H9 (cell line): Measurements from ENCODE around the gene SAG. TPM values are rescaled to one million over a fixed set of nuclear protein-coding genes. Genes with fewer than 3 reads are reported as not detected.

Experiments
- DNase-seq: peaks from one replicate; pipeline ENCODE4 v3.0.0-alpha.2; 2017
- H2AFZ ChIP-seq: one replicate; pipeline ENCODE4 v1.6.1; 2013; ENCODE audit warnings: mild to moderate bottlenecking, low read length, control low read depth, moderate library complexity
- H2AK5ac ChIP-seq: 2 replicates; pipeline ENCODE4 v1.6.1; 2013; ENCODE audit warnings: low read length, control low read depth, mixed read lengths; ENCODE audit not compliant: insufficient read length
- H2BK120ac ChIP-seq: one replicate; pipeline ENCODE4 v1.6.1; 2013; ENCODE audit warnings: low read depth, mild to moderate bottlenecking, low read length, control low read depth, inconsistent platforms; ENCODE audit not compliant: poor library complexity, severe bottlenecking
- H2BK12ac ChIP-seq: 2 replicates; pipeline ENCODE4 v1.6.1; 2013; ENCODE audit warnings: low read length, control low read depth, mixed read lengths, low read depth; ENCODE audit not compliant: insufficient read length
- H2BK15ac ChIP-seq: 2 replicates; pipeline ENCODE4 v1.6.1; 2013; ENCODE audit warnings: low read depth, low read length, control low read depth
- H2BK20ac ChIP-seq: one replicate; pipeline ENCODE4 v1.6.1; 2013; ENCODE audit warnings: low read depth, mild to moderate bottlenecking, low read length, control low read depth, inconsistent platforms; ENCODE audit not compliant: poor library complexity, severe bottlenecking
- H2BK5ac ChIP-seq: 2 replicates; pipeline ENCODE4 v1.6.1; 2013; ENCODE audit warnings: low read length, control low read depth, mixed read lengths; ENCODE audit not compliant: insufficient read length
- H3K14ac ChIP-seq: 2 replicates; pipeline ENCODE4 v1.6.1; 2013; ENCODE audit warnings: low read length, control low read depth; ENCODE audit not compliant: insufficient read depth
- H3K18ac ChIP-seq: 2 replicates; pipeline ENCODE4 v1.6.1; 2013; ENCODE audit warnings: low read depth, mild to moderate bottlenecking, mixed read lengths, low read length, control low read depth; ENCODE audit not compliant: insufficient read length
- H3K23ac ChIP-seq: 2 replicates; pipeline ENCODE4 v1.6.1; 2013; ENCODE audit warnings: low read length, control low read depth, mixed read lengths, low read depth; ENCODE audit not compliant: insufficient read length
- H3K23me2 ChIP-seq: 2 replicates; pipeline ENCODE4 v1.6.1; 2013; ENCODE audit warnings: low read depth, mild to moderate bottlenecking, mixed read lengths, low read length, control low read depth; ENCODE audit not compliant: insufficient read length, poor library complexity, severe bottlenecking
- H3K27ac ChIP-seq: 2 replicates; pipeline ENCODE4 v1.5.1; 2013; ENCODE audit warnings: low read length, control low read depth, mixed read lengths, low read depth; ENCODE audit not compliant: insufficient read length
- H3K27me3 ChIP-seq: 2 replicates; pipeline ENCODE4 v1.6.1; 2013; ENCODE audit warnings: low read length, control low read depth, inconsistent platforms; ENCODE audit not compliant: insufficient read depth
- H3K4ac ChIP-seq: 2 replicates; pipeline ENCODE4 v1.6.1; 2013; ENCODE audit warnings: low read depth, mild to moderate bottlenecking, control low read depth, inconsistent platforms, low read length, moderate library complexity
- H3K4me1 ChIP-seq: 2 replicates; pipeline ENCODE4 v1.6.1; 2013; ENCODE audit warnings: low read length, control low read depth, inconsistent platforms; ENCODE audit not compliant: insufficient read depth
- H3K4me2 ChIP-seq: 2 replicates; pipeline ENCODE4 v1.6.1; 2013; ENCODE audit warnings: low read length, control low read depth, mixed read lengths; ENCODE audit not compliant: insufficient read length, insufficient read depth
- H3K56ac ChIP-seq: 2 replicates; pipeline ENCODE4 v1.6.1; 2013; ENCODE audit warnings: low read depth, mild to moderate bottlenecking, mixed read lengths, low read length, control low read depth; ENCODE audit not compliant: insufficient read length
- H3K79me1 ChIP-seq: 2 replicates; pipeline ENCODE4 v1.6.1; 2013; ENCODE audit warnings: low read depth, mild to moderate bottlenecking, moderate library complexity, low read length, control low read depth, inconsistent platforms; ENCODE audit not compliant: insufficient read depth, poor library complexity, severe bottlenecking
- H3K79me2 ChIP-seq: 2 replicates; pipeline ENCODE4 v1.6.1; 2013; ENCODE audit warnings: low read length, control low read depth, inconsistent platforms; ENCODE audit not compliant: insufficient read depth
- H3K9ac ChIP-seq: 2 replicates; pipeline ENCODE4 v1.6.1; 2013; ENCODE audit warnings: low read length, control low read depth, mixed read lengths; ENCODE audit not compliant: insufficient read length; ENCODE audit errors: extremely low read depth
- H3K9me3 ChIP-seq: one replicate; pipeline ENCODE4 v1.6.1; 2013; ENCODE audit warnings: low read depth, low read length, inconsistent platforms; ENCODE audit not compliant: control insufficient read depth
- H3T11ph ChIP-seq: one replicate; pipeline ENCODE4 v1.6.1; 2013; ENCODE audit warnings: mild to moderate bottlenecking, low read length, control low read depth, inconsistent platforms
- H4K20me1 ChIP-seq: one replicate; pipeline ENCODE4 v1.6.1; 2013; ENCODE audit not compliant: control insufficient read depth, insufficient read length, insufficient read depth
- H4K5ac ChIP-seq: 2 replicates; pipeline ENCODE4 v1.6.1; 2013; ENCODE audit warnings: low read depth, mild to moderate bottlenecking, mixed read lengths, low read length, control low read depth; ENCODE audit not compliant: insufficient read length
- H4K8ac ChIP-seq: replicated peaks from 2 replicates; pipeline ENCODE4 v1.6.1; 2013; ENCODE audit warnings: low read length, control low read depth, mixed read lengths, low read depth; ENCODE audit not compliant: insufficient read length
- H4K91ac ChIP-seq: 2 replicates; pipeline ENCODE4 v1.6.1; 2013; ENCODE audit warnings: low read depth, mild to moderate bottlenecking, moderate library complexity, mixed read lengths, low read length, control low read depth; ENCODE audit not compliant: insufficient read length
- H3K27ac Mint-ChIP-seq, 3 experiments: 2 replicates in 2 of 3; 3 replicates in 1 of 3; pipeline ENCODE4 v1.8.0; 2020 to 2021; ENCODE audit warnings: mixed read lengths in 3 of 3, mild to moderate bottlenecking in 1 of 3, moderate library complexity in 1 of 3
- H3K27me3 Mint-ChIP-seq: 2 replicates; pipeline ENCODE4 v1.8.0; 2021; ENCODE audit warnings: low read depth, mild to moderate bottlenecking, moderate library complexity, mixed read lengths
- H3K36me3 Mint-ChIP-seq, 3 experiments: 2 replicates in 2 of 3; 3 replicates in 1 of 3; pipeline ENCODE4 v1.8.0; 2020 to 2021; ENCODE audit warnings: low read depth in 3 of 3, mixed read lengths in 3 of 3; ENCODE audit not compliant: insufficient read depth in 1 of 3
- H3K4me1 Mint-ChIP-seq, 2 experiments: 2 replicates each; pipeline ENCODE4 v1.8.0; 2020; ENCODE audit warnings: mixed read lengths in 2 of 2
- H3K4me3 Mint-ChIP-seq, 2 experiments: 2 replicates in 1 of 2; 3 replicates in 1 of 2; pipeline ENCODE4 v1.8.0; 2020 to 2021; ENCODE audit warnings: mild to moderate bottlenecking in 2 of 2, mixed read lengths in 2 of 2, moderate library complexity in 1 of 2
- H3K9me3 Mint-ChIP-seq, 2 experiments: 2 replicates in 1 of 2; 3 replicates in 1 of 2; pipeline ENCODE4 v1.8.0; 2020; ENCODE audit warnings: mild to moderate bottlenecking in 2 of 2, mixed read lengths in 2 of 2, moderate library complexity in 1 of 2
- WGBS: extraction: QIAGEN DNeasy Blood & Tissue Kit; methylation state at CpG from one replicate; pipeline ENCODE4 v1.1.7; 2013; ENCODE audit warnings: missing lambda C conversion rate, low lambda C conversion rate, mixed read lengths; ENCODE audit not compliant: insufficient read length; ENCODE audit errors: extremely low coverage; 5-methylcytosine and 5-hydroxymethylcytosine counted together
- total RNA-seq: library from RNA; stranded (reverse); gene quantifications from 2 replicates; pipeline ENCODE4 v1.2.1, GENCODE V29; 2021
- TF ChIP-seq, protein P1 (sequence below): fragments of 200-600 bp; sonication (generic); conservative IDR thresholded peaks from 3 replicates; pipeline ENCODE4 v1.8.0; 2021; ENCODE audit warnings: antibody characterized with exemption, mild to moderate bottlenecking

SAG gene
- total RNA-seq, 1 experiment from 2014 or later, result not detected

DNA sequence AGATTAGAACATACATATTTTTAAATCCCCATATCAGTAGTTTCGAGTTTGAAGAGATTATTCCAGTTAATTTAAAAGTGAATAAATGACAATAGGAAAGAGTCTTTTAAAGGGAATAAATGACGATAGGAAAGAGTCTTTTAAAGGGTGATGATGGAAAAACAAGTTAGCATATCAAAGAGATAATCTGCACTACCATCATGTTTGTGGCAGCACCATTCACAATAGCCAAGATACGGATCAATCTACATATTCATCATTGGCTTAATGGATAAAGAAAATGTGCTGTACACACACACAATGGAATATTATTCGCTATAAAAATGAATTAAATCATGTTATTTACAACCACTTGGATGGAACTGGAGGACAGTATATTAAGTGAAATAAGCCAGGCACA is 41.1 kb upstream of the SAG start:
- Histone ChIP-seq H3K79me1 (no peaks in the 10 kb centered on the region), H3K27me3 (no peaks in the 10 kb centered on the region), H3K9ac (no peak overlapping the region), H2BK120ac (no peak overlapping the region), H4K5ac (no peak overlapping the region), H2BK15ac (no peak overlapping the region), H3K23me2 (no peaks in the 10 kb centered on the region), H3K14ac (no peak overlapping the region), H3K4ac (no peak overlapping the region), H4K91ac (no peak overlapping the region), H4K8ac (no peak overlapping the region), H2AFZ (no peak overlapping the region), H3K9me3 (no peaks in the 10 kb centered on the region), H2BK12ac (no peak overlapping the region), H2AK5ac (no peak overlapping the region), H3K27ac (no peak overlapping the region), H3K4me1 (no peaks in the 10 kb centered on the region), H2BK20ac (no peak overlapping the region), H3K23ac (no peak overlapping the region), H4K20me1 (no peaks in the 10 kb centered on the region), H3K56ac (no peak overlapping the region), H3K4me2 (no peak overlapping the region), H2BK5ac (no peak overlapping the region), H3K79me2 (no peaks in the 10 kb centered on the region; the same call in 1 of the 2 replicates), H3T11ph (no peak overlapping the region), H3K18ac (no peak overlapping the region)
- H3K9me3 Mint-ChIP-seq, result no peaks in the 10 kb centered on the region
- DNase-seq, result no peak
- peak overlapping the region in 1 of 3 experiments; percentile 19; a peak in 1 of 7 replicates for H3K27ac Mint-ChIP-seq
- no peaks in the 10 kb centered on the region; a peak in 1 of 4 replicates for H3K4me1 Mint-ChIP-seq
- H3K27me3 Mint-ChIP-seq, result no peaks in the 10 kb centered on the region
- TF ChIP-seq, protein P1, sequence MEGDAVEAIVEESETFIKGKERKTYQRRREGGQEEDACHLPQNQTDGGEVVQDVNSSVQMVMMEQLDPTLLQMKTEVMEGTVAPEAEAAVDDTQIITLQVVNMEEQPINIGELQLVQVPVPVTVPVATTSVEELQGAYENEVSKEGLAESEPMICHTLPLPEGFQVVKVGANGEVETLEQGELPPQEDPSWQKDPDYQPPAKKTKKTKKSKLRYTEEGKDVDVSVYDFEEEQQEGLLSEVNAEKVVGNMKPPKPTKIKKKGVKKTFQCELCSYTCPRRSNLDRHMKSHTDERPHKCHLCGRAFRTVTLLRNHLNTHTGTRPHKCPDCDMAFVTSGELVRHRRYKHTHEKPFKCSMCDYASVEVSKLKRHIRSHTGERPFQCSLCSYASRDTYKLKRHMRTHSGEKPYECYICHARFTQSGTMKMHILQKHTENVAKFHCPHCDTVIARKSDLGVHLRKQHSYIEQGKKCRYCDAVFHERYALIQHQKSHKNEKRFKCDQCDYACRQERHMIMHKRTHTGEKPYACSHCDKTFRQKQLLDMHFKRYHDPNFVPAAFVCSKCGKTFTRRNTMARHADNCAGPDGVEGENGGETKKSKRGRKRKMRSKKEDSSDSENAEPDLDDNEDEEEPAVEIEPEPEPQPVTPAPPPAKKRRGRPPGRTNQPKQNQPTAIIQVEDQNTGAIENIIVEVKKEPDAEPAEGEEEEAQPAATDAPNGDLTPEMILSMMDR, result no peak
- no peak overlapping the region for H3K4me3 Mint-ChIP-seq
- peaks cover 46 to 95% (median 81%) of the 10 kb centered on the region in 3 experiments for H3K36me3 Mint-ChIP-seq
- WGBS, result no CpG with 5 or more reads among the region's 4 CpGs
